Activated gamma-delta T cell treated with anti-CD3 and anti-CD28 coated beads, Interleukin-2, amount 50 U/mL, for 16 hours (primary cell): ENCODE results near the gene ISOC1.

Experiments used
- DNase-seq: peaks from one replicate; pipeline ENCODE4 v3.0.0-alpha.2; 2020; ENCODE audit warnings: low read depth

The ISOC1 gene

GRCh38 chr5:129125819-129126218 lies 31.3 kb downstream of the ISOC1 start:
- no peak for DNase-seq

DNA sequence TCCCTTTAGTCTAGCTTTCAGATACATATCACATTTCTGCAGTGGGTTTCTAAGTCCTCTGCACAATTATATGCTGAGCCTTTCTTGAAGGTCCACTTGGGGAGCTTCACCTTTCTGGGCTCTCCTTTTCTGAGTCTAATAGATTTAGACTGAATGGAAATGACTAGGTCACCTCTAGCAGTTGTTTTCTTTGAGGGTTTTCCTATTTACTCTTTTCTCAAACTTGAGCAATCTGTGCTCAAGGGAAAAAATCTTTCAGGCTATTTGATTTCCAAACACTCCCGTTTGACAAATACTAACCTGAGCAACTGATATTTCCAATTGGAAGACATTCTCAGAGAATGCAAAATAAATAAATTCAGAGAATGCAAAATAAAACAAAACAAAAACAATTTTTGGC lies 39.0 kb downstream of the ISOC1 start:
- DNase-seq: no peak

GRCh38 chr5:129135633-129136032 lies 41.1 kb downstream of the ISOC1 start:
- DNase-seq: no peak

- DNase-seq: no peak
Measured at GRCh38 chr5:129137637-129138036, 43.1 kb downstream of the ISOC1 start.

- DNase-seq: no peak
Measured at GRCh38 chr5:129141078-129141477, 46.5 kb downstream of the ISOC1 start.

DNA sequence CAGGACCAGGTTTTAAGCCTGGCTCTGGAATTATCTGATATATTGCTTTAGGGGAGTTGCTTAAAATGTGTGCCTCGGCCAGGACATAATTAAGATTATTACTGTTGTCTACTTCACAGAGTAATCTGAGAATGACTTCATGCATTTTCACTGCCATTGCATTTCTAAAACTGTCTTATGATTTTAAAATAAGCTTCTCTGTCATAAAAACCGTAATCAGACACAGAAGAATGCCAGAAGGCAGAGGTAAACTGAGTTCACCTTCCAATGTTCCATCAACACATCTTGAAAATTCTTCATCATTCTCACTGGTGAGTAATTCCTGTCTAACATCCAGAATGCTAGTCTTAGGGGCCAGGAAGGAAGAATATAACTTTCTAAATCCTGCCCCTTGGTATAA lies 47.1 kb downstream of the ISOC1 start:
- no peak for DNase-seq

GRCh38 chr5:129155876-129156275 lies 61.3 kb downstream of the ISOC1 start:
- no peak for DNase-seq

- no peak for DNase-seq
Measured at GRCh38 chr5:129161830-129162229, 67.3 kb downstream of the ISOC1 start.
